Measurements from ENCODE around the gene FAM89B. TPM values are rescaled to one million over a fixed set of nuclear protein-coding genes. Genes with fewer than 3 reads are reported as not detected.

FAM89B gene
- total and polyA plus RNA-seq, 2 of the 8 experiments (the other 6 are each of a cell fraction or from before 2014, with no cell fraction given) = 15.8 to 32.4 TPM

DNA sequence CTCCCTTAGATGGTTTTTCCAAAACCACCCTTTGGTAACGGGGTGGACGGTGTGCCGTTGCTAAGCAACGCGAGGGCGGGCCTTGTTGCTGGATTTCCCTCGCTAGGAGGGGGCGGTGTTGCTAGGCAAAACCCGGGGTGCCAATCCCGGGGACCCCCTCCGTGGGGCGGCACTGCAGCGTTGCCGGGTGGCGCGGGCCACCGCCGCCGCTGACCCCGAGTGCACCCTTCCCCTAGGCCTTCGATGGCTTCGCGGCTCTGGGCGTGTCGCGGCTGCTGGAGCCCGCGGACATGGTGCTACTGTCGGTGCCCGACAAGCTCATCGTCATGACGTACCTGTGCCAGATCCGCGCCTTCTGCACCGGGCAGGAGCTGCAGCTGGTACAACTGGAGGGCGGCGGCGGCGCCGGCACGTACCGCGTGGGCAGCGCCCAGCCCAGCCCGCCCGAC lies 12.4 kb downstream of the FAM89B start:
- Histone ChIP-seq H2BK5ac (ENCODE audit: low read depth, low read length) (no peak overlapping the region), H4K5ac (ENCODE audit: insufficient read length, low read depth, low read length) (no peak overlapping the region), H4K8ac (ENCODE audit: extremely low read depth, insufficient read depth, low read length) (no peak overlapping the region), H3K4ac (replicated peaks; ENCODE audit: insufficient read length, low read depth, low read length) (no peak overlapping the region), H3K14ac (ENCODE audit: insufficient read length) (no peak overlapping the region), H2BK15ac (ENCODE audit: low read length) (no peak overlapping the region), H3K79me2 (ENCODE audit: control insufficient read depth in 1 of 2, insufficient read depth in 2 of 2, low read length in 2 of 2) (no peaks in the 10 kb centered on the region), H3K9me3 (ENCODE audit: insufficient read depth in 2 of 2, low read depth in 1 of 2, low read length in 1 of 2) (no peaks in the 10 kb centered on the region), H3K79me1 (ENCODE audit: low read depth, low read length) (no peaks in the 10 kb centered on the region), H2BK20ac (ENCODE audit: low read length) (no peak overlapping the region), H4K20me1 (replicated peaks in 1 of 2; ENCODE audit: control insufficient read depth in 1 of 2, insufficient read depth in 2 of 2, low read length in 2 of 2) (peaks cover 0 to 2% of the 10 kb centered on the region in 2 experiments), H2BK120ac (replicated peaks; ENCODE audit: low read depth, low read length) (no peak overlapping the region), H3K36me3 (ENCODE audit: control insufficient read depth in 2 of 4, insufficient read depth in 4 of 4, low read length in 3 of 4) (no peaks in the 10 kb centered on the region), H3K4me1 (replicated peaks in 1 of 4; ENCODE audit: control insufficient read depth in 3 of 4, insufficient read depth in 4 of 4, low read length in 3 of 4) (peaks cover 0 to 22% (median 6%) of the 10 kb centered on the region in 4 experiments; a peak in 6 of 7 replicates), H3K27me3 (replicated peaks in 1 of 4; ENCODE audit: control insufficient read depth in 3 of 4, extremely low read depth in 1 of 4, insufficient read depth in 3 of 4, low read length in 3 of 4) (peaks cover 20 to 47% (median 39%) of the 10 kb centered on the region in 4 experiments; a peak in 6 of 7 replicates), H3K23me2 (ENCODE audit: low read depth, low read length) (peaks cover 3% of the 10 kb centered on the region; the same call in 1 of the 2 replicates), H2BK12ac (ENCODE audit: low read depth, low read length) (no peak overlapping the region), H2AK5ac (ENCODE audit: low read depth, low read length) (no peak overlapping the region), H3K4me3 (ENCODE audit: extremely low read depth in 1 of 4, insufficient read depth in 2 of 4, low read depth in 3 of 4, low read length in 4 of 4) (peak overlapping the region; percentile 8 to 55 (median 32); a peak in 7 of 8 replicates), H3K56ac (replicated peaks; ENCODE audit: insufficient read length, low read depth, low read length) (no peak overlapping the region), H3K27ac (ENCODE audit: low read depth, low read length) (no peak overlapping the region), H2AFZ (ENCODE audit: low read length) (no peak overlapping the region), H4K91ac (replicated peaks; ENCODE audit: insufficient read length, low read length) (no peak overlapping the region), H3K9ac (replicated peaks in 1 of 4; ENCODE audit: extremely low read depth in 1 of 4, low read depth in 3 of 4, low read length in 3 of 4) (no peak overlapping the region), H3K4me2 (ENCODE audit: insufficient read depth in 1 of 2, low read depth in 2 of 2, low read length in 2 of 2) (peak overlapping the region; percentile 54 to 85), H3K23ac (ENCODE audit: insufficient read length) (no peak overlapping the region), H3K18ac (ENCODE audit: extremely low read depth, low read length) (no peak overlapping the region)
- FAIRE-seq = no peak
- 10% methylated on average over 46 of the region's 46 CpGs; no CpG with 5 or more reads in 1 of the 2 experiments for WGBS, 2 experiments (ENCODE audit: extremely low coverage in 1 of 2, insufficient coverage in 1 of 2, insufficient read length in 1 of 2, insufficient replicate concordance in 2 of 2, low coverage in 1 of 2, low lambda C conversion rate in 2 of 2, missing lambda C conversion rate in 1 of 2)
- peak in 1 of 2 experiments; percentile 72 for DNase-seq (ENCODE audit: low read depth in 1 of 2, low spot score in 2 of 2)
- ChIA-PET POLR2A (ENCODE audit: partially characterized antibody) (interaction anchor here (0.5 to 4.4 kb wide), 10 partner anchors 9 to 91 kb away, joined by 3 to 36 read pairs (median 4); partner anchors contain the start of genes EHBP1L1, FAM89B, KCNK7 and MALAT1), CTCF (ENCODE audit: partially characterized antibody) (interaction anchor here (1.0 to 14.5 kb wide), 9 partner anchors 9 to 169 kb away, joined by 3 to 227 read pairs (median 21); partner anchors contain the start of genes EHBP1L1, FAM89B, KCNK7 and ZNRD2)
- TF ChIP-seq RFX5 (IDR thresholded peaks at IDR 0.05; ENCODE audit: borderline replicate concordance, low read depth, low read length) (0 out of 2 replicates have a peak, but pooled peaks have one; percentile 32), KDM4A (IDR thresholded peaks at IDR 0.05; ENCODE audit: low read depth, low read length, severe bottlenecking) (peak; percentile 51), RAD21 (IDR thresholded peaks at IDR 0.05 in 1 of 2, conservative IDR thresholded peaks at IDR 0.05 in 1 of 2; ENCODE audit: low read depth in 2 of 2, low read length in 2 of 2) (no peak), CREB1 (IDR thresholded peaks at IDR 0.05) (peak; percentile 24; the same call in 1 of the 2 replicates), RNF2 (IDR thresholded peaks at IDR 0.05; ENCODE audit: borderline replicate concordance, low read depth, low read length, missing control alignments, poor library complexity, severe bottlenecking) (no peak), TAF7 (optimal IDR thresholded peaks at IDR 0.05; ENCODE audit: borderline replicate concordance, low read depth, low read length) (no peak), TCF12 (IDR thresholded peaks at IDR 0.05; ENCODE audit: low read depth, low read length) (no peak), JUND (IDR thresholded peaks at IDR 0.05; ENCODE audit: low read length) (no peak), RBBP5 (IDR thresholded peaks at IDR 0.05; ENCODE audit: borderline replicate concordance, low read depth, low read length) (0 out of 2 replicates have a peak, but pooled peaks have one; percentile 59), CHD1 (IDR thresholded peaks at IDR 0.05; ENCODE audit: low read depth, low read length) (no peak), SIX5 (IDR thresholded peaks at IDR 0.05; ENCODE audit: low read depth, low read length) (no peak), EZH2 (IDR thresholded peaks at IDR 0.05; ENCODE audit: low read depth, low read length, severe bottlenecking) (peak; percentile 53)

All from H1 (cell line).